ENCODE results near the gene TAOK2.
"Not testable (repeated sequence)": the region's sequence is repeated elsewhere in the genome, so short reads cannot be mapped to it uniquely, and the experiment has no call there.

The TAOK2 gene

GRCh38 chr16:30004811-30005242, 31.2 kb downstream of the TAOK2 start:
- no peak for DNase-seq

DNA sequence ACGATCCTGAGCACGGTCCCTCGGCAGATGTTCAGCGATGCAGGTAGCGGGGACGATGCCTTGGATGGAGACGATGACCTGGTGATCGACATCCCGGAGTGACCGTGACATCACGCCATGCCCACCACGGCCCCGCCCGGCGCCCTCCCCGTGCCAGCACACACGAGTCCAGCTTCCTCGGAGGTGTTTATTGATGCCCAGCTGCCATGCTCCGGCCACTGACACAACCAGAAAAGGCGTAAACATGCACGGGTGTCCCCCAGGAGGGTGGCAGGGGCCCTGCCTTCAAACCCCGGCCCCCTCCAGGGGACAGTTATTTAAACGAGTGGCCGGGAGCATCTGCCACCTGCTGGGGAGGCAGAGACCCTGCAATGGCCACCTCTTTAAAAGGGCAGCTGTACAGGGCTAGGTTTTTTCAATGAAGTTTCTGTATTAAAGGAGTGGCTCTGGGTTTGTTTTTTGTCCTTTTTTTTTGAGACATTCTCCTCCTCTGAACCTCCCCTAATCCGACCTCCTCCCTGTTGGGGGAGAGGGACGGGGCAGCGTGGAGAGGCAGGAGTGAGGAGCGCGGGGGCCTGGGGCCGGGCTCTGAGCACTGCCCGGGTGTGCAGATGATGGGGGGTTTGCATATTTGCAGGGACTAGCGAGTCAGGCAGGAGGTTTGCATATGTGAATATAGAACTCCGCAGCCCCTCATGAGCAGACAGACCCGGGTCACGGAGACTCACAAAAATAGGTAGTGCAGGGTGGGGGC, 31.9 kb downstream of the TAOK2 start:
- DNase-seq: peak; percentile 53

DNA sequence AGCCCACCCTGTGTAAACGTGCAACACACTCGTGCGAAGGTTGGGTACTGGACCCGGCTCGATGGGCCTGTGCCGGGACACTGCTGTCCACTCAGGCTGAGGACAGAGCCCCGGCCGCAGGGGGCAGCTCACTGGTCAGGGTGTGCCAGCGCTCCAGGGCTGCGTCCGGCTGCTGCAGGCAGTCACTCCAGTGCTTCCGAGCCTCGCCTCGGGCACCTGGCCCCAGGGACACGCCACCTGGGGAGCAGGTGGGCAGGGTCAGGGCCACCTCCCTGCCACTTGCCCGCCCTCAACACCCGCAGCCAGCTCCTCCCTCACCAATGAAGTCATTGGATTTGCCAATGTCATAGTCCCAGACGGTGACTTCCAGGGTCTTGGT, 32.4 kb downstream of the TAOK2 start:
- no peak for DNase-seq

- no peak for DNase-seq
Measured at GRCh38 chr16:30006659-30007377, 33.1 kb downstream of the TAOK2 start.

GRCh38 chr16:30007378-30007895, 33.8 kb downstream of the TAOK2 start:
- no peak for DNase-seq

DNA sequence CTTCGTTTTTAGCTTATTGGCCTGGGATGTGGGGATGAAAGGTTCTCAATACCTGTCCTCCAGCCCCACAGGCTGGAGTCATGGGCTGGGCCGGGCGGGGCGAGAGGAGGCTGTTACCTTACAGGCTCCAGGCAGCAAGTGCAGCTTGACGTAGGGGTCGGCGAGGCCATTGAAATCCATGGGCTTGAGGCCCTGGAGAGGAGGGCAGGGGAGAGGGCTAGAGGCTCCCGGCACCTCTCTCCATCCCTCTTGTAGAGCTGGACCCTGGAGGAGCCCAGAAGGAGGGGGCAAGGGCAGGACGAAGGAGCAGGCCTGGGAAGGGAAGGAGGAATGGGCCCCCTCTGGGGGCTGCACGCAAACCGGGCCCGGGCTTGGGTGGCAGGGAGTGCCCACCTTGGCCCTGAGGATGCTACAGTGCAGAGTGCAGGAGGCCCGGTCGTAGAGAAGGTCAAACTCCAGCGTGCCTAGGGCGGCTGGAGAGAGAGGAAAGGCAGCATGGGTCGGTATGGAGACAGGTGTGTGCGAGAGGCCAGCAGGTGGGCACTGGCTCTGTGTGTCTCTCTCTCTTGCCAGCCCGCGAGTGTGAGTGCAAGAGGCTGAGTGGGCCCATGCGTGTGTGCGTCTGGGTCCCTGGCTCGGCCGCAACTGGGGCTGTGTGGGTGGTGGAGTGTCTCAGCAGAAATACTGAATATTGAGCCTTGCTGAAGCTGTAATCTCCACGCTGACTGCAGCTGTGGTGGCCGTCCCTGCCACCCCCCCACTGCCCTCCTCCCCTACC, 35.6 kb downstream of the TAOK2 start:
- DNase-seq: no peak

DNA sequence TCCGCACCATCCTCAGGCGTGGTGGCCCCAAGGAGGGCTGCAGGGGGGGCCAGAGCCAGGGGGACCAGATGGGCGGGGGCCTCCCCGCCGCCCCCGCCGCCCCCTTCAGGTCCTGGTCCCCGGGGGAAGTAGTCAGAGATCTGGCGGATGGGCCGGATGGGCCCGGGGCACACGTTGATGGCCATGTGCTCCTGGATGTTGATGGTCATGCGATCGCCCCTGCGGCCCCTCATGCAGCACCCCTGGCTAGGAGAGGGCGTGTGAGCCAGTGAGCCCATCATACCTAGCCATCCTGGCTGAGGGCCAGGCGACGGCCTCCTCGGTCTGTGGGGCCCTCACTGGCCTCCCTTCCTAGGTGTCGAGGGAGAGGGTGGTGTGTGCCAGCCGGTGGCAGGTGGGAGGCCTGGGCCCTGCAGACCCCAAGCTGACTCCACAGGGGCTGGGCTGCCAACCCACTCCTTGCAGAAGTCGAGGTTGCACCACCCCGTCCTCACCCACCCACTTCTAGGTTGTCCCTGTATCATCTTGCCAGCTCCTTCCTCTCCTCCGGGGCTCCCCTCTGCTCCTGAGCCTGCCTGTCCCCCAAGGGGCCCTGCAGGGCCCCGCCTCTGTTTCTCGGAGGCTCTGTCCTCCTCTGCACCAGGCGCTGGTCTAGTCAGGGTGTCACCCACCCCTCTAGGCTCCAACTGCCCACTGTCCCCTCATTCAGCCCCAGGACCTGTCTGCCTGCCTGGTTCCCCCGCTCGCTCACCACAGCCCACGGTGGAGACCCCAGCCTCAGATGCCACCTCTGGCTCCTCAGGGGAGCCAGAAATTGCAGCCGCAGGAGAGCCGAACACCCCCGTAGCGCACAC, 36.5 kb downstream of the TAOK2 start:
- no peak for DNase-seq

GRCh38 chr16:30010844-30011713, 37.4 kb downstream of the TAOK2 start, which contains the start of gene DOC2A:
DOC2A (minus strand) TSS chr16:30011027; CDS start chr16:30010222, 805 bp downstream.
- DNase-seq: no peak

GRCh38 chr16:30011714-30012504, 38.2 kb downstream of the TAOK2 start:
- DNase-seq: no peak

DNA sequence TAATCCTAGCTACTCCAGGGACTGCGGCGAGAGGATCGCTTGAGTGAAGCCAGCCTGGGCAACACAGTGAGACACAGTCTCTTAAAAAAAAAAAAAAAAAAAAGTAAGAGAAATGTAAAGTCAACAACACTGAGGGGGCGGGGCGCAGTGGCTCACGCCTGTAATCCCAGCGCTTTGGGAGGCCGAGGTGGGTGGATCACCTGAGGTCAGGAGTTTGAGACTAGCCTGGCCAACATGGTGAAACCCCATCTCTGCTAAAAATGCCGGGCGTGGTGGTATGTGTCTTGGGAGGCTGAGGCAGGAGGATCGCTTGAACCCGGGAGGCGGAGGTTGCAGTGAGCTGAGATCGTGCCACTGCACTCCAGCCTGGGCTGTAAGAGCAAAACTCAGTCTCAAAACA, 38.9 kb downstream of the TAOK2 start:
- not testable (repeated sequence) for DNase-seq

GRCh38 chr16:30015450-30015849, 41.8 kb downstream of the TAOK2 start:
- not testable (repeated sequence) for DNase-seq

DNA sequence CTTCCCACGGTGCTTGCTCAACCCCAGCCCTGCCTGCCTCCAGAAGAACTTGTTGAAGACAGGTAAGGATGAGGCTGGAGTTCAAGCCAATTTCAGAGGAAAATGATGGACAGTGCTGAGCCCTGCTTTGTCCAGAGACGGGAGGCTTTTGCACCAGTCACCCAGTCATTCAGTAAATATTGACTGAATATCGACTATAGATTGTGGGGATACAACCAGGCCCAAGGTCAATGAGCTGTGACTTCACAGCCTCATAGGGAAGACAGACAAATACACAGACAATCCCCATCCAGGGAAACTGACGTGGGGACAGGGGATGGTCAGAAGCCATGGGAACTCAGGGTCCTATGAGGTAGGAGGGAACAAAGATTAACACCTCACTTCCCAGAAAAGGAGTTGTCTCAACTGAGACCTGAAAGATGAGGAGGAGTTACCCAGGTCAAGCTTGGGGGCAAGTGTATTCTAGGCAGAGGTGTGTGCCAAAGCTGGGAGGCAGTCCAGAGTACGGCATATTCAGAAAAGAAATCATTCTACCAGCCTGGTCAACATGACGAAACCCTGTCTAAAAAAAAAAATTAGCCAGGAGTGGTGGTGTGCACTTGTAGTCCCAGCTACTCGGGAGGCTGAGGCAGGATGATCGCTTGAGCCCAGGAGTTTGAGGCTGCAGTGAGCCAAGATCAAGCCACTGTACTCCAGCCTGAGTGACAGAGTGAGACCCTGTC, 43.0 kb downstream of the TAOK2 start:
- no peak for DNase-seq

DNA sequence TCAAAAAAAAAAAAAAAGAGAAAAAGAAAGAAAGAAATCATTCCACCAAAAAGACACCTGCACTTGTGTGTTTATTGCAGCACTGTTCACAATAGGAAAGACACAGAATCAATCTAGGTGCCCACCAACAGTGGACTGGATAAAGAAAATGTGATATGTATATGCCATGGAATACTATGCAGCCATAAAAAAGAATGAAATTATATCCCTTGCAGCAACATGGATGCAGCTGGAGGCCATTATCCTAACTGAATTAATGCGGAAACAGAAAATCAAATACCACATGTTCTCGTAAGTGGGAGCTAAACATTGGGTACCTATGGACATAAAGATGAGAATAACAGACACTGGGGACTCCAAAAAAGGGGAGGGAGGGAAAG, 43.6 kb downstream of the TAOK2 start:
- DNase-seq: no peak

DNA sequence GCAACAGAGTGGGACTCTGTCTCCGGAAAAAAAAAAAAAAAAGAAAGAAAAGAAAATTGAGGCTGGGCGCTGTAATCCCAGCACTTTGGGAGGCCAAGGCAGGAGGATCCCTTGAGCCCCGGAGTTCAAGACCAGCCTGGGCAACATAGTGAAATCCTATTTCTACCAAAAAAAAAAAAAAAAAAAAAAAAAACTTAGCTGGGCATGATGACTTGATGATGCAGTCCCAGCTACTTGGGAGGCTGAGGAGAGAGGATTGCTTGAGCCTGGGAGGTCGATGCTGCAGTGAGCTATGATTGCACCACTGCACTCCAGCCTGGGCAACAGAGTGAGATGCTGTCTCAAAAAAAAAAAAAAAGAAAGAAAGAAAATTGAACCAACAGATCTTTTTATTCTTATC, 44.3 kb downstream of the TAOK2 start:
- not testable (repeated sequence) for DNase-seq

DNA sequence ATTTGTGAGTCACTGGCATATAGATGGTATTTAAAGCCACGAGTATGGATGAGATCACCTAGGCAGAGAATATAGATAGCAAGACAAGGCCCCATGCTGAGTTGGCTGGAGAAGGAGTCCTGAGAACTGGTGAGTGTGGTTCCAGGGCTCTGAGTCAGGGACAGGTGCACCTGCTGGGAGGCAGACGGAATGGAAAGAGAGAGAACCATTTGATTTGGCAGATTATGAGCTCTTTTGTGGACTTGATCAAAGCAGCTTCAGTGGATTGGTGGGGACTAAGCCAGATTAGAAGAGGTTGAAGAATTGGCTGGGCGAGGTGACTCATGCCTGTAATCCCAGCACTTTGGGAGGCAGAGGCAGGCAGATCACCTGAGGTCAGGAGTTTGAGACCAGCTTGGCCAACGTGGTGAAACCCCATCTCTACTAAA, 45.1 kb downstream of the TAOK2 start:
- DNase-seq: no peak

DNA sequence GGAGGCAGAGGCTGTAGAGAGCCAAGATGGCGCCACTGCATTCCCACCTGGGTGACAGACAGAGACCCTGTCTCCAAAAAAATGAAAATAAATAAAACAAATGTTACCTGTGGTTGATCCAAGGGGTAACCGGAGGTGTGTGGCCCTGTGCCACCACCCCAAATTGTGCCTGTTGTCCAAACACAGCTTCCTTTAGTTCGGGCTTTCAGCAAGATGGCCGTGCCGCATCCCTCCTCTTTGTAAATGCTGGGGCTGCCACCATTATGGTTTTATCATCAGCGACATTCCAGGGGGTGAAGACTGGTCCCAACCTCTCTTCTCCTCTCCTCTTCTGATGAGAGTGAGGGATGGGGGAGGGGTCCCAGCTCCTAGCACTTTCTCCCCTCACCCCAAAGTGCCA, 49.2 kb downstream of the TAOK2 start, which contains the start of gene C16orf92:
TSS of gene C16orf92 (plus strand) at position 312 of the 400 bp plus-strand sequence. CDS start 143 bp downstream, outside the sequence.
- no peak for DNase-seq

GRCh38 chr16:30023586-30023985, 49.9 kb downstream of the TAOK2 start:
- no peak for DNase-seq

DNA sequence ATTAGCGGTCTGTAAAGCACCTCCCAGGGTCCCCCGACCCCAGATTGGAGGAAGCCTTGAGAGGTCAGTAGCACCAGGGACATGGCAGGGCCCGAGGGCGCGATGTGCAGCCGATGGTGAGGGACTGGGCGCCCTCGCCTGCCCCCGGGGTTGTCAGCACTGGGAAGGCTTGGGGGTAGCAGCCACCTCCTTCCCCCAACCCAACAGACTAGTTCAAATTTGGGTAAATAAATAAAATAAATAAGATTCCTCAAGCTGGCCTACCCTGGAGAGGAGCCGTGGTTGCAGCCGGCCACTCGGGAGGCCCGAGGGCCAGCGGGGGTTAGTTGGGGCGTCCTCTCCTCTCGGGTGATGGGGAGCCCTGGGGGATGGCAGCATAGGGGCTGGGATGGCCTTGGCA, 50.8 kb downstream of the TAOK2 start:
- DNase-seq: no peak

GRCh38 chr16:30025156-30025555, 51.5 kb downstream of the TAOK2 start:
- DNase-seq: no peak

DNA sequence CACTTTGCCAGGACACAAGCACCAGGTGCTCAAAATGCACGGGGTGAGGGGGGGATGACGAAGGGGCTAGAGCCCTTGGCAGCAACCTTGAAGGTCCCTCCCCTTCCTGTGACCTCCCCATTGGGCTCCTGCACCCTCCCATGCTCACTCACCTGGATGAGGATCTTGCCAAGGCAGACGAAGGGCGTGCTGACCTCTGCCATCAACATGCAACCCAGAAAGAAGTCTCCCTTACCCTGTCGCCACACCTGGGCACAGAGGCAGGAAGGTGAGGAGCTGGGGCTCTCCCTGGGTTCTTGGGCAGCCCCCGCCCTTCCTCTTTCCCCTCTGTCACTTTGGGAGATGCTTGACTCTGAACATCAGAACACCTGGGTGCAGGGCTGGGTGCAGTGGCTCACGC, 51.9 kb downstream of the TAOK2 start:
- no peak for DNase-seq

All from hematopoietic multipotent progenitor cell treated with erythropoietin and hydrocortisone succinate and interleukin-3 and kit ligand, for 8 days (in vitro differentiated cells).